ENCODE measurements around the gene NPM3. TPM values are rescaled to one million over a fixed set of nuclear protein-coding genes. Genes with fewer than 3 reads are reported as not detected.

Gene NPM3
- total RNA-seq (10 to 100 TPM; 15.5 to 15.8 TPM), total RNA-seq (4.2 to 141 (median 12.3) reads per million in 172 experiments)
- polyA plus RNA-seq (2013, experiment 1 of 2) = 25.6 TPM
- polyA plus RNA-seq (2013, experiment 2 of 2) = 26.2 TPM

GRCh38 chr10:101782811-101783735 lies at the start of gene NPM3:
Gene NPM3 (minus strand): TSS chr10:101783446. CDS start chr10:101783390, 56 bp downstream.
- Mint-ChIP-seq H3K4me3 (peak within 1 kb of the TSS; percentile 100), H3K36me3 (ENCODE audit: low read depth) (peaks cover 48% of the 10 kb centered on the region), H3K9me3 (no peaks in the 10 kb centered on the region), H3K4me1 (ENCODE audit: low read depth) (peaks cover 71% of the 10 kb centered on the region), H3K27ac (peak within 1 kb of the TSS; percentile 86), H3K27me3 (peaks cover 11% of the 10 kb centered on the region)
- H3K27me3 ChIP-seq (ENCODE audit: control insufficient read depth in 1 of 2, insufficient read depth in 2 of 2, low read length in 2 of 2) = peaks cover 15 to 16% of the 10 kb centered on the region in 2 experiments
- H3K36me3 ChIP-seq (ENCODE audit: insufficient read depth, low read length) = peaks cover 38% of the 10 kb centered on the region
- peaks cover 0 to 15% of the 10 kb centered on the region in 2 experiments for H3K9me3 ChIP-seq (ENCODE audit: control insufficient read depth in 1 of 2, insufficient read depth in 1 of 2, low read length in 2 of 2)
- ATAC-seq (ENCODE audit: poor library complexity) (peak; percentile 81), DNase-seq (peak; percentile 61 to 87 (median 76))
- H3K4me3 ChIP-seq (ENCODE audit: low read length) = peak within 1 kb of the TSS; percentile 90
- intact Hi-C loops (cut with DNase I, micrococcal nuclease) = loop anchor here (2.0 to 10.0 kb wide), 6 partner anchors 36 to 272 kb away; partner anchors contain the start of genes OGA (in 2 of the 2), ARMH3 (in 1 of the 2) and KCNIP2 (in 1 of the 2)
- TF ChIP-seq CTCF (IDR thresholded peaks at IDR 0.05) = no peak
- peak within 1 kb of the TSS; percentile 62 to 64 for H3K27ac ChIP-seq (ENCODE audit: low read depth in 1 of 2, low read length in 2 of 2)
- ChIA-PET CTCF (interaction anchor here (1.1 to 1.8 kb wide), 4 partner anchors 9 to 58 kb away, joined by 3 to 4 read pairs (median 3); partner anchors contain the start of gene OGA), POLR2A (interaction anchor here (0.6 to 4.3 kb wide), 11 partner anchors 9 to 859 kb away, joined by 3 to 43 read pairs (median 4); partner anchors contain the start of genes NOLC1 and OGA)
- peaks cover 62% of the 10 kb centered on the region for H3K4me1 ChIP-seq (ENCODE audit: insufficient read depth, low read length)

- peak overlapping the region; percentile 99 for H3K27ac Mint-ChIP-seq
- POLR2A ChIA-PET = interaction anchor here (16.7 kb wide), 1 partner anchor 15 kb away, joined by 223 read pairs; the partner anchor contains the start of gene OGA
- no peak for TF ChIP-seq CTCF (IDR thresholded peaks at IDR 0.05)
- Histone ChIP-seq H3K27me3 (ENCODE audit: control insufficient read depth in 1 of 2, insufficient read depth in 2 of 2, low read length in 2 of 2) (no peaks in the 10 kb centered on the region), H3K27ac (ENCODE audit: low read depth in 1 of 2, low read length in 2 of 2) (peak overlapping the region in 1 of 2 donors; percentile 85), H3K4me1 (ENCODE audit: insufficient read depth, low read length) (peaks cover 79% of the 10 kb centered on the region), H3K9me3 (ENCODE audit: control insufficient read depth in 1 of 2, insufficient read depth in 1 of 2, low read length in 2 of 2) (no peaks in the 10 kb centered on the region), H3K4me3 (ENCODE audit: low read length) (no peak overlapping the region), H3K36me3 (ENCODE audit: insufficient read depth, low read length) (no peaks in the 10 kb centered on the region)
- no peak for ATAC-seq (ENCODE audit: poor library complexity)
- peaks cover 5% of the 10 kb centered on the region for H3K27me3 Mint-ChIP-seq
- peaks cover 9% of the 10 kb centered on the region for H3K36me3 Mint-ChIP-seq (ENCODE audit: low read depth)
- CTCF ChIA-PET = interaction anchor here (5.3 kb wide), 1 partner anchor 9 kb away, joined by 24 read pairs; no protein-coding TSS in a partner anchor
- H3K9me3 Mint-ChIP-seq = no peaks in the 10 kb centered on the region
- intact Hi-C loops (cut with DNase I, micrococcal nuclease) = loop anchor here (5.0 kb wide), 3 partner anchors 50 to 285 kb away; partner anchors contain the start of genes NPM3 (in 2 of the 2) and ARMH3 (in 1 of the 2)
- no peak overlapping the region for H3K4me3 Mint-ChIP-seq
- no peak for DNase-seq
- H3K4me1 Mint-ChIP-seq (ENCODE audit: low read depth) = peaks cover 62% of the 10 kb centered on the region
Measured at GRCh38 chr10:101832325-101832771, 49.1 kb upstream of the NPM3 start.

- no peaks in the 10 kb centered on the region for H3K9me3 Mint-ChIP-seq
- peaks cover 9% of the 10 kb centered on the region for H3K36me3 Mint-ChIP-seq (ENCODE audit: low read depth)
- ATAC-seq (ENCODE audit: poor library complexity) (no peak), DNase-seq (no peak)
- peaks cover 62% of the 10 kb centered on the region for H3K4me1 Mint-ChIP-seq (ENCODE audit: low read depth)
- Histone ChIP-seq H3K27ac (ENCODE audit: low read depth in 1 of 2, low read length in 2 of 2) (peak overlapping the region; percentile 76 to 85), H3K36me3 (ENCODE audit: insufficient read depth, low read length) (no peaks in the 10 kb centered on the region), H3K4me3 (ENCODE audit: low read length) (peak overlapping the region; percentile 63), H3K27me3 (ENCODE audit: control insufficient read depth in 1 of 2, insufficient read depth in 2 of 2, low read length in 2 of 2) (no peaks in the 10 kb centered on the region), H3K4me1 (ENCODE audit: insufficient read depth, low read length) (peaks cover 77% of the 10 kb centered on the region), H3K9me3 (ENCODE audit: control insufficient read depth in 1 of 2, insufficient read depth in 1 of 2, low read length in 2 of 2) (no peaks in the 10 kb centered on the region)
- peaks cover 5% of the 10 kb centered on the region for H3K27me3 Mint-ChIP-seq
- TF ChIP-seq CTCF (IDR thresholded peaks at IDR 0.05) = no peak
- peak overlapping the region; percentile 94 for H3K4me3 Mint-ChIP-seq
- ChIA-PET POLR2A (interaction anchor here (0.6 to 16.7 kb wide), 6 partner anchors 10 to 320 kb away, joined by 3 to 223 read pairs (median 4); partner anchors contain the start of genes LDB1, NPM3 and OGA), CTCF (interaction anchor here (5.3 kb wide), 1 partner anchor 10 kb away, joined by 24 read pairs; no protein-coding TSS in a partner anchor)
- intact Hi-C loops (cut with DNase I, micrococcal nuclease) = loop anchor here (5.0 kb wide), 3 partner anchors 49 to 286 kb away; partner anchors contain the start of genes NPM3 (in 2 of the 2) and ARMH3 (in 1 of the 2)
- peak overlapping the region; percentile 99 for H3K27ac Mint-ChIP-seq
Measured at GRCh38 chr10:101831169-101831811, 48.0 kb upstream of the NPM3 start.
